NB4 (cell line): ENCODE measurements around the gene PSMD2.
"Not testable (repeated sequence)": the region's sequence is repeated elsewhere in the genome, so short reads cannot be mapped to it uniquely, and the experiment has no call there.

Experiments used
- DNase-seq: peaks from one replicate; pipeline ENCODE4 v3.0.0; 2010; ENCODE audit warnings: low read depth
- H3K4me3 ChIP-seq: one replicate; pipeline ENCODE4 v1.5.1; 2011; ENCODE audit warnings: mild to moderate bottlenecking, low read depth, low read length, moderate library complexity
- MAX ChIP-seq: IDR thresholded peaks from 2 replicates; pipeline ENCODE4 v1.6.1; 2011; ENCODE audit warnings: low read depth, low read length
- MYC ChIP-seq: IDR thresholded peaks from 2 replicates; pipeline ENCODE4 v1.6.1; 2011; ENCODE audit warnings: low read depth, low read length
- POLR2A ChIP-seq: IDR thresholded peaks from 2 replicates; pipeline ENCODE4 v1.6.1; 2011; ENCODE audit warnings: mild to moderate bottlenecking; ENCODE audit not compliant: insufficient read length; ENCODE audit errors: extremely low read depth
- TF ChIP-seq, protein P1 (sequence below): IDR thresholded peaks from one replicate; pipeline ENCODE4 v1.5.1; 2012; ENCODE audit warnings: low read depth, low read length

PSMD2 gene

GRCh38 chr3:184261854-184262763 is 36.9 kb upstream of the PSMD2 start:
- peak overlapping the region; percentile 53 for H3K4me3 ChIP-seq
- no peak for TF ChIP-seq MAX
- TF ChIP-seq MYC: no peak
- TF ChIP-seq POLR2A: no peak
- TF ChIP-seq, protein P1, sequence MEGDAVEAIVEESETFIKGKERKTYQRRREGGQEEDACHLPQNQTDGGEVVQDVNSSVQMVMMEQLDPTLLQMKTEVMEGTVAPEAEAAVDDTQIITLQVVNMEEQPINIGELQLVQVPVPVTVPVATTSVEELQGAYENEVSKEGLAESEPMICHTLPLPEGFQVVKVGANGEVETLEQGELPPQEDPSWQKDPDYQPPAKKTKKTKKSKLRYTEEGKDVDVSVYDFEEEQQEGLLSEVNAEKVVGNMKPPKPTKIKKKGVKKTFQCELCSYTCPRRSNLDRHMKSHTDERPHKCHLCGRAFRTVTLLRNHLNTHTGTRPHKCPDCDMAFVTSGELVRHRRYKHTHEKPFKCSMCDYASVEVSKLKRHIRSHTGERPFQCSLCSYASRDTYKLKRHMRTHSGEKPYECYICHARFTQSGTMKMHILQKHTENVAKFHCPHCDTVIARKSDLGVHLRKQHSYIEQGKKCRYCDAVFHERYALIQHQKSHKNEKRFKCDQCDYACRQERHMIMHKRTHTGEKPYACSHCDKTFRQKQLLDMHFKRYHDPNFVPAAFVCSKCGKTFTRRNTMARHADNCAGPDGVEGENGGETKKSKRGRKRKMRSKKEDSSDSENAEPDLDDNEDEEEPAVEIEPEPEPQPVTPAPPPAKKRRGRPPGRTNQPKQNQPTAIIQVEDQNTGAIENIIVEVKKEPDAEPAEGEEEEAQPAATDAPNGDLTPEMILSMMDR: no peak
- peak; percentile 64 for DNase-seq

DNA sequence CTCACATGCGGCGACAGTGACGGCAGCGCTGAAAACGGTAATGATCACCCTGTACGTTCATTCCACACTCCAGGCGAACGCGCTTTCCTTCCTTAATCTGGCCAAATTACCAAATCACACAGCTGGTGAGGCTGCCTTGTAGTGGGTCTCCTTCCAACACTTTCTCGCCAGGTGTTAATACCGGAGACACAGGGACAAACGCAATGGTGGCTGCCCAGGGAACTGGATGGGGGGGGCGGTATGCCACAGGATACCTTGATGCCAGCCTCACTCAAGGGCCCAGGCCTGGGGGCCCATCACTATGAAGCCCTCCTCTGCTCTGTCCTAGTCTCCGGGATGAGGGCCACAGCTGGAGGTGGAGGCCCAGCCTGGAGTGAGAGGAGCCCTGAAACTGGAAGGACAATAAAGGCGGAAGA is 36.3 kb upstream of the PSMD2 start:
- no peak for TF ChIP-seq MAX
- TF ChIP-seq MYC: no peak
- TF ChIP-seq, protein P1: no peak
- TF ChIP-seq POLR2A: no peak
- no peak for DNase-seq
- no peak overlapping the region for H3K4me3 ChIP-seq

DNA sequence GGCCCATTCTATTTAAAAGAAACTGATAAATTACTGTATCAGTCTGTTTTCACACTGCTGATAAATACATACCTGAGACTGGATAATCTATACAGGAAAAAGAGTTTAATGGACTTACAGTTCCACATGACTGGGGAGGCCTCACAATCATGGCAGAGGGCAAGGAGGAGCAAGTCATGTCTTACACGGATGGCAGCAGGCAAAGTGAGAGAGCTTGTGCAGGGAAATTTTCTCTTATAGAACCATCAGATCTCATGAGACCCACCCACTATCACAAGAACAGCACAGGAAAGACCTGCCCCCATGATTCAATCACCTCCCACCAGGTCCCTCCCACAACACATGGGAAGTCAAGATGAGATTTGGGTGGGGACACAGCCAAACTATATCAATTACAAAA is 31.8 kb upstream of the PSMD2 start:
- H3K4me3 ChIP-seq, DNase-seq: not testable (repeated sequence)

- DNase-seq: no peak
- no peak for TF ChIP-seq MAX
- TF ChIP-seq, protein P1: no peak
- H3K4me3 ChIP-seq: no peak overlapping the region
Observed at GRCh38 chr3:184272269-184272668, 26.8 kb upstream of the PSMD2 start.

DNA sequence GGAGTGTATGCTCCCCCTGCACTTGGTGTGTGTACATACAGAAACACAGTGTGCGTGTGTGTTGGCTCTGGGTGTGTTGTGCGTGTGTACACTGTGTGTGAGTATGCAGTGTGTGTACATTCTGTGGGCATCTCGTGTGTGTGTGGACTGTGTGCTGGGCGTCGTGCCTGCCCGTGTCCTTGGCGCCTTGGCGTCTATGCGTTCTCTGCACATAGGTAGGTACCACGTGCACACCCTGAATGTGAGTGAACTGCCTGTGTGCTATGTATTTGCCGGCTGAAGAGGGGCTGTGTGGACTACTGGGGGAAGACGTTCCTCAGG is 23.7 kb upstream of the PSMD2 start:
- TF ChIP-seq MAX (no peak), MYC (no peak), POLR2A (no peak)
- TF ChIP-seq, protein P1: no peak

GRCh38 chr3:184275961-184276910 is 22.8 kb upstream of the PSMD2 start, which contains the start of gene ECE2:
TSS of gene ECE2 (plus strand) at chr3:184276022. CDS start at chr3:184276154, 132 bp downstream.
- H3K4me3 ChIP-seq: no peak within 1 kb of the TSS
- DNase-seq: no peak
- TF ChIP-seq MAX (no peak), MYC (no peak)
- TF ChIP-seq, protein P1: no peak

More for the DNA sequence above, 23.7 kb upstream of the PSMD2 start:
- no peak for DNase-seq
- H3K4me3 ChIP-seq: no peak overlapping the region
